ENCODE data around the gene TINCR. TPM values are rescaled to one million over a fixed set of nuclear protein-coding genes. Genes with fewer than 3 reads are reported as not detected.

TINCR gene
- total RNA-seq, 1 experiment from 2014 or later: 0.85 TPM

DNA sequence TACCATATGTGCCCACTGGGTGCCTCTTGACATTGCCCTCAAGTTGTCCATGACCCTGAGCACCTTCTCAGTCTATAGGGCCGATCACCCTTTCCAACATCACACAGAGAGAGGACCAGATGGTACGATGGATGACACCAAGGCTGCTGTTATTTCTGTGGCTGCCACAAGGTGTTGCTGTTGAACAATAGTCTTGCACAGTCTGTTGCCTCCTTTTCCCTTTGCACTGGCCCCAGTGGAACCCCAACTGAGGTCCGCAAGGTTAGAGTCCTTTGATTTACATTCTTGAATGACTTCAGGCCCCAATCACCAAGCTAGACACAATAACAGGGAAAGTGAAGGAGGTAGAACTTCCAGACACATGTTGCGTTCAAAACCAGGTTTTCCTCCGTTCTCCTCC is 52.0 kb downstream of the TINCR start:
- Mint-ChIP-seq H3K27ac (no peak overlapping the region), H3K36me3 (peaks cover 13% of the 10 kb centered on the region), H3K27me3 (ENCODE audit: low read depth) (peaks cover 27% of the 10 kb centered on the region), H3K4me1 (no peaks in the 10 kb centered on the region), H3K4me3 (no peak overlapping the region), H3K9me3 (peaks cover 26% of the 10 kb centered on the region)
- ChIA-PET CTCF (interaction anchor here (0.8 to 1.1 kb wide), 3 partner anchors 13 to 63 kb away, joined by 3 to 6 read pairs (median 4); no protein-coding TSS in a partner anchor), POLR2A (interaction anchor here (0.6 kb wide), 1 partner anchor 87 kb away, joined by 4 read pairs; no protein-coding TSS in a partner anchor)
- DNase-seq (ENCODE audit: low spot score): peak; percentile 42
- peak; percentile 60 for ATAC-seq
- peak; percentile 47 for TF ChIP-seq CTCF (IDR thresholded peaks at IDR 0.05)
- TF ChIP-seq EMX1 (CRISPR knock-in tag; IDR thresholded peaks at IDR 0.05): no peak
- no peak for TF ChIP-seq CBFB (CRISPR knock-in tag; IDR thresholded peaks at IDR 0.05; ENCODE audit: low read depth)

DNA sequence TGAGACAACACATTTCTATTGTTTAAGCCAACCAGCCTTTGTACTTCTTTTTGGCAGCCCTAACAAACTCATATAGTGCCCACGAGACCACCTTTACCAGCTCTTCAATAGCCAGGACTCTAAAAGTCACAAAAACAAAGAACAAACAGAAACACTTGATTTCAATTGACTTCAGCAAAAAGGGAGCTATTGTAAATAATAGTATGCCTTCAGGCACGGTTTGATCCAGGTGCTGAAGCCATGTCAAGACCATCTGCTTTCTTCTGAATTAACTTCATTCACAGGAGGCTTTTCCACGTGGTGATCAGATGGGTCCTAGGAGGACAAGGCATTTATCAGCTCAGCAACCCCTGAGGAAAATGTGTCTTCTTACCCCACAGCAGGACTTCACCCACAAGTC is 53.8 kb downstream of the TINCR start:
- Mint-ChIP-seq H3K4me1 (no peaks in the 10 kb centered on the region), H3K4me3 (no peak overlapping the region), H3K27ac (no peak overlapping the region), H3K36me3 (peaks cover 10% of the 10 kb centered on the region), H3K9me3 (peaks cover 24% of the 10 kb centered on the region), H3K27me3 (ENCODE audit: low read depth) (peaks cover 27% of the 10 kb centered on the region)
- CTCF ChIA-PET: interaction anchor here (0.5 to 2.1 kb wide), 2 partner anchors 10 to 207 kb away, joined by 4 to 9 read pairs; no protein-coding TSS in a partner anchor
- no peak for ATAC-seq
- TF ChIP-seq AFF4 (CRISPR knock-in tag; IDR thresholded peaks at IDR 0.05; ENCODE audit: borderline replicate concordance): no peak
- TF ChIP-seq ZNF396 (CRISPR knock-in tag; IDR thresholded peaks at IDR 0.05; ENCODE audit: borderline replicate concordance): no peak
- no peak for TF ChIP-seq GABPB1 (CRISPR knock-in tag; IDR thresholded peaks at IDR 0.05)
- TF ChIP-seq ATF6 (CRISPR knock-in tag; IDR thresholded peaks at IDR 0.05): no peak
- TF ChIP-seq FOXP1 (CRISPR knock-in tag; IDR thresholded peaks at IDR 0.05; ENCODE audit: borderline replicate concordance): no peak
- DNase-seq (ENCODE audit: low spot score): no peak
- POLR2A ChIA-PET: interaction anchor here (0.6 kb wide), 1 partner anchor 31 kb away, joined by 3 read pairs; no protein-coding TSS in a partner anchor

- CTCF ChIA-PET: interaction anchor here (0.5 to 2.1 kb wide), 3 partner anchors 9 to 328 kb away, joined by 3 to 9 read pairs (median 6); no protein-coding TSS in a partner anchor
- TF ChIP-seq ZSCAN18 (CRISPR knock-in tag; IDR thresholded peaks at IDR 0.05) (no peak), ATF6 (CRISPR knock-in tag; IDR thresholded peaks at IDR 0.05) (no peak), ATF2 (CRISPR knock-in tag; IDR thresholded peaks at IDR 0.05; ENCODE audit: borderline replicate concordance, low read depth) (no peak), IRF2 (CRISPR knock-in tag; IDR thresholded peaks at IDR 0.05; ENCODE audit: borderline replicate concordance, low read depth) (no peak), TEAD1 (CRISPR knock-in tag; IDR thresholded peaks at IDR 0.05) (no peak), SP1 (CRISPR knock-in tag; conservative IDR thresholded peaks at IDR 0.05) (no peak), TCF7 (CRISPR knock-in tag; IDR thresholded peaks at IDR 0.05; ENCODE audit: low read depth) (no peak), FOXP1 (CRISPR knock-in tag; IDR thresholded peaks at IDR 0.05; ENCODE audit: borderline replicate concordance) (no peak), ZNF317 (CRISPR knock-in tag; IDR thresholded peaks at IDR 0.05; ENCODE audit: borderline replicate concordance, low read depth) (no peak), ETV6 (CRISPR knock-in tag; IDR thresholded peaks at IDR 0.05) (no peak)
- TF ChIP-seq, protein P1, sequence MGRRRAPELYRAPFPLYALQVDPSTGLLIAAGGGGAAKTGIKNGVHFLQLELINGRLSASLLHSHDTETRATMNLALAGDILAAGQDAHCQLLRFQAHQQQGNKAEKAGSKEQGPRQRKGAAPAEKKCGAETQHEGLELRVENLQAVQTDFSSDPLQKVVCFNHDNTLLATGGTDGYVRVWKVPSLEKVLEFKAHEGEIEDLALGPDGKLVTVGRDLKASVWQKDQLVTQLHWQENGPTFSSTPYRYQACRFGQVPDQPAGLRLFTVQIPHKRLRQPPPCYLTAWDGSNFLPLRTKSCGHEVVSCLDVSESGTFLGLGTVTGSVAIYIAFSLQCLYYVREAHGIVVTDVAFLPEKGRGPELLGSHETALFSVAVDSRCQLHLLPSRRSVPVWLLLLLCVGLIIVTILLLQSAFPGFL (CRISPR knock-in tag; IDR thresholded peaks at IDR 0.05; ENCODE audit: borderline replicate concordance): no peak
These were observed 55.0 kb downstream of the TINCR start for GRCh38 chr19:5512715-5513114.

More at GRCh38 chr19:5512715-5513114, 55.0 kb downstream of the TINCR start:
- H3K4me3 Mint-ChIP-seq: no peak overlapping the region
- H3K9me3 Mint-ChIP-seq: peaks cover 24% of the 10 kb centered on the region
- no peak overlapping the region for H3K27ac Mint-ChIP-seq
- H3K27me3 Mint-ChIP-seq (ENCODE audit: low read depth): peaks cover 25% of the 10 kb centered on the region
- DNase-seq (ENCODE audit: low spot score): no peak
- H3K36me3 Mint-ChIP-seq: peaks cover 10% of the 10 kb centered on the region
- no peaks in the 10 kb centered on the region for H3K4me1 Mint-ChIP-seq
- POLR2A ChIA-PET: no interaction called here
- no peak for ATAC-seq

Measured in WTC11 (cell line).